ENCODE results near the gene F5. TPM values are rescaled to one million over a fixed set of nuclear protein-coding genes. Genes with fewer than 3 reads are reported as not detected.
"Not testable (repeated sequence)": the region's sequence is repeated elsewhere in the genome, so short reads cannot be mapped to it uniquely, and the experiment has no call there.

The F5 gene
- total RNA-seq, 4 donors from 2014 or later, result 0.32 to 0.82 (median 0.37) TPM; not detected in 1

- WGBS, 2 donors (ENCODE audit: low coverage in 1 of 2), result 0 to 14% methylated on average over 1 to 3 of the region's 3 CpGs
- H3K9me3 ChIP-seq, result no peaks in the 10 kb centered on the region
- no peak for DNase-seq
- intact Hi-C loops (cut with DNase I; ENCODE audit: low total_unique reads) (no loop called here), in situ Hi-C loops (cut with MboI; ENCODE audit: low pct_ligation_motif_present in 1 of 4, low pct_unique_long_range_greater_than_20kb in 1 of 4, low sequenced_read_pairs in 3 of 4) (no loop called here)
- H3K4me3 ChIP-seq, result no peak overlapping the region
- H3K27me3 ChIP-seq, result no peaks in the 10 kb centered on the region
- H3K36me3 ChIP-seq, result no peaks in the 10 kb centered on the region
- TF ChIP-seq POLR2AphosphoS5 (IDR thresholded peaks at IDR 0.05) (no peak), EP300 (IDR thresholded peaks at IDR 0.05; ENCODE audit: low read depth) (no peak), POLR2A (IDR thresholded peaks at IDR 0.05) (no peak)
- TF ChIP-seq, protein P1, sequence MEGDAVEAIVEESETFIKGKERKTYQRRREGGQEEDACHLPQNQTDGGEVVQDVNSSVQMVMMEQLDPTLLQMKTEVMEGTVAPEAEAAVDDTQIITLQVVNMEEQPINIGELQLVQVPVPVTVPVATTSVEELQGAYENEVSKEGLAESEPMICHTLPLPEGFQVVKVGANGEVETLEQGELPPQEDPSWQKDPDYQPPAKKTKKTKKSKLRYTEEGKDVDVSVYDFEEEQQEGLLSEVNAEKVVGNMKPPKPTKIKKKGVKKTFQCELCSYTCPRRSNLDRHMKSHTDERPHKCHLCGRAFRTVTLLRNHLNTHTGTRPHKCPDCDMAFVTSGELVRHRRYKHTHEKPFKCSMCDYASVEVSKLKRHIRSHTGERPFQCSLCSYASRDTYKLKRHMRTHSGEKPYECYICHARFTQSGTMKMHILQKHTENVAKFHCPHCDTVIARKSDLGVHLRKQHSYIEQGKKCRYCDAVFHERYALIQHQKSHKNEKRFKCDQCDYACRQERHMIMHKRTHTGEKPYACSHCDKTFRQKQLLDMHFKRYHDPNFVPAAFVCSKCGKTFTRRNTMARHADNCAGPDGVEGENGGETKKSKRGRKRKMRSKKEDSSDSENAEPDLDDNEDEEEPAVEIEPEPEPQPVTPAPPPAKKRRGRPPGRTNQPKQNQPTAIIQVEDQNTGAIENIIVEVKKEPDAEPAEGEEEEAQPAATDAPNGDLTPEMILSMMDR (IDR thresholded peaks at IDR 0.05), result no peak
- peak overlapping the region in 2 of 4 donors; percentile 3 to 31 for H3K27ac ChIP-seq
- peaks cover 0 to 40% (median 17%) of the 10 kb centered on the region in 4 donors for H3K4me1 ChIP-seq
Observed at GRCh38 chr1:169508432-169509338, 77.6 kb downstream of the F5 start.

DNA sequence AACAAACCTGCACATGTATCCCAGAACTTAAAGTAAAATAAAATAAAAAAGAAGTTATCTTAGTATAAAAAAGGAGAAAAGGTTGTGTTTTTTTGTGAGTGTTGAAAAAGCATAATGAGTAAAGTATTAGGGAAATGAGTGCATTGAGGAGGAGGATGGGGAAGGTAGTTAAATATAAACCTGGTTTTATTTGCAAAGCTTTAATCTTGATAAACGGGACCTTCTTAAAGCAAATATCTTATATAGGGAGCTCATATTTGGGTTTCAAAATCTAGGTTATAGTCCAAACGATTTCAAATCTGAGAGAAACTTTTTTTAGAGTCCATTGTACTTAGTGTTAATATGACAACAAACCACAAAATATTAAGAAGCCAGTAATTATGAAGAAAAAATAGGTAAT lies 78.9 kb downstream of the F5 start:
- TF ChIP-seq EP300 (IDR thresholded peaks at IDR 0.05; ENCODE audit: low read depth) (no peak), POLR2A (IDR thresholded peaks at IDR 0.05) (no peak), POLR2AphosphoS5 (IDR thresholded peaks at IDR 0.05) (no peak)
- TF ChIP-seq, protein P1 (IDR thresholded peaks at IDR 0.05), result no peak
- DNase-seq, result no peak
- Histone ChIP-seq H3K36me3 (no peaks in the 10 kb centered on the region), H3K27me3 (no peaks in the 10 kb centered on the region), H3K4me3 (no peak overlapping the region), H3K9me3 (no peaks in the 10 kb centered on the region), H3K27ac (no peak overlapping the region), H3K4me1 (peaks cover 0 to 36% (median 17%) of the 10 kb centered on the region in 4 donors)
- in situ Hi-C loops (cut with MboI; ENCODE audit: low pct_ligation_motif_present in 1 of 4, low pct_unique_long_range_greater_than_20kb in 1 of 4, low sequenced_read_pairs in 3 of 4) (no loop called here), intact Hi-C loops (cut with DNase I; ENCODE audit: low total_unique reads) (no loop called here)
- WGBS, 2 donors (ENCODE audit: low coverage in 1 of 2), result 48 to 50% methylated on average over 2 of the region's 2 CpGs

GRCh38 chr1:169503601-169504000 lies 82.7 kb downstream of the F5 start:
- WGBS, 2 donors (ENCODE audit: low coverage in 1 of 2), result 87 to 100% methylated on average over 2 of the region's 2 CpGs
- H3K4me1 ChIP-seq, result peaks cover 0 to 14% (median 10%) of the 10 kb centered on the region in 4 donors
- intact Hi-C loops (cut with DNase I; ENCODE audit: low total_unique reads); H3K4me3 ChIP-seq; H3K9me3 ChIP-seq; in situ Hi-C loops (cut with MboI; ENCODE audit: low pct_ligation_motif_present in 1 of 4, low pct_unique_long_range_greater_than_20kb in 1 of 4, low sequenced_read_pairs in 3 of 4); H3K36me3 ChIP-seq; H3K27ac ChIP-seq; H3K27me3 ChIP-seq; DNase-seq: not testable (repeated sequence)

GRCh38 chr1:169499807-169500206 lies 86.5 kb downstream of the F5 start:
- no peak for DNase-seq
- intact Hi-C loops (cut with DNase I; ENCODE audit: low total_unique reads) (no loop called here), in situ Hi-C loops (cut with MboI; ENCODE audit: low pct_ligation_motif_present in 1 of 4, low pct_unique_long_range_greater_than_20kb in 1 of 4, low sequenced_read_pairs in 3 of 4) (no loop called here)
- H3K27ac ChIP-seq, result no peak overlapping the region
- TF ChIP-seq EP300 (IDR thresholded peaks at IDR 0.05; ENCODE audit: low read depth), result no peak
- TF ChIP-seq POLR2A (IDR thresholded peaks at IDR 0.05), result no peak
- TF ChIP-seq, protein P1 (IDR thresholded peaks at IDR 0.05), result no peak
- TF ChIP-seq POLR2AphosphoS5 (IDR thresholded peaks at IDR 0.05), result no peak
- H3K4me1 ChIP-seq, result no peaks in the 10 kb centered on the region
- no peaks in the 10 kb centered on the region for H3K36me3 ChIP-seq
- no peaks in the 10 kb centered on the region for H3K27me3 ChIP-seq
- H3K4me3 ChIP-seq, result no peak overlapping the region
- H3K9me3 ChIP-seq, result no peaks in the 10 kb centered on the region
